HK-2 (cell line): ENCODE measurements around the gene TBKBP1.
"Not testable (repeated sequence)": the region's sequence is repeated elsewhere in the genome, so short reads cannot be mapped to it uniquely, and the experiment has no call there.

Source experiments
- DNase-seq: peaks from one replicate; pipeline ENCODE4 v3.0.0-alpha.2; 2018; ENCODE audit not compliant: unreplicated experiment

The TBKBP1 gene

GRCh38 chr17:47730681-47731080, 36.7 kb downstream of the TBKBP1 start:
- DNase-seq = no peak

- no peak for DNase-seq
Measured at GRCh38 chr17:47731396-47731795, 37.4 kb downstream of the TBKBP1 start.

DNA sequence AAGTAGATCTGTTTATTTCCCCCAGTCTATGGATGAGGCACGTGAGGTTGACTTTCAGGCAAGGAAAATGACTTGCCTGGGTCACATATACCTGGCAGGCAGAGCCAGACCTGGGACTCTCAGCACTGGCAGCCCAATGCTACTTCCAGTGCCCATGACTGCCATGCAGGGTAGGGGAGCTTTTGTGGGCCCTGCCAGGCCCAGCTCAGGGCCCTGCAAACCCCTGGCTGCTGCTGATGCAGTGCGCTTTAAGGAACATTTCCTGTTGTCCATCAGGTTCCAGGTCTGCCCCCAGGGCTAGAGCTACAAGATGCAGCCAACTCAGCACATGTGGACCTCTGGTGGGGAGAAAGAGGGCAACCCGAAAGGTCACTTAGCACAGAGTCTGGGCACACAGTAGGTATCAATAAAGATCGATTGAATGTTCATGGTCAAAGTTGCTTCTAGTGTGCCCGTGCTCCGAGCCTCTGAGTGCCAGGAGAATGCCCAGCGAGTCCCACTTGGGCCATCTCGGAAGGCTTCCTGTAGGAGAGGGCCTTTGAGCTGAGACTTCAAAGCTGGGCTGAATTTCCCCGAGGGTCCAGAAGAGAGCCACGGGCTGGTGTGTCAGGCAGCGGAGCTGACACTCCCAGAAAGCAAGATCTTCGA, 38.6 kb downstream of the TBKBP1 start:
- DNase-seq = no peak

DNA sequence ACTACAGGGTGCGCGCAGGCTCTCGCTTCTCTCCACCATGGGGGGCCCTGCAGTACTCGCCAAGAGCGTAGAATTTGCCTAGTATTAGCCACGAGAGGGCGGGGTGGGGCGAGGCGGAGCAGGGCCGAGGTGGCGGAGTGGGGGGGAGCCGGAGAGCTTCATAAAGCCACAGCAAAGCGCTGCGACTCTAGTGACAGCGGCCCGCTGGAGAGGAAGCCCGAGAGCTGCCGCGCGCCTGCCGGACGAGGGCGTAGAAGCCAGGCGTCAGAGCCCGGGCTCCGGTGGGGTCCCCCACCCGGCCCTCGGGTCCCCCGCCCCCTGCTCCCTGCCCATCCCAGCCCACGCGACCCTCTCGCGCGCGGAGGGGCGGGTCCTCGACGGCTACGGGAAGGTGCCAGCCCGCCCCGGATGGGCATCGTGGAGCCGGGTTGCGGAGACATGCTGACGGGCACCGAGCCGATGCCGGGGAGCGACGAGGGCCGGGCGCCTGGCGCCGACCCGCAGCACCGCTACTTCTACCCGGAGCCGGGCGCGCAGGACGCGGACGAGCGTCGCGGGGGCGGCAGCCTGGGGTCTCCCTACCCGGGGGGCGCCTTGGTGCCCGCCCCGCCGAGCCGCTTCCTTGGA, 39.2 kb downstream of the TBKBP1 start, which contains the start of gene TBX21:
Gene TBX21 (plus strand): TSS at position 190 of the 627 bp plus-strand sequence. CDS start 219 bp downstream, at position 409.
- DNase-seq = no peak

DNA sequence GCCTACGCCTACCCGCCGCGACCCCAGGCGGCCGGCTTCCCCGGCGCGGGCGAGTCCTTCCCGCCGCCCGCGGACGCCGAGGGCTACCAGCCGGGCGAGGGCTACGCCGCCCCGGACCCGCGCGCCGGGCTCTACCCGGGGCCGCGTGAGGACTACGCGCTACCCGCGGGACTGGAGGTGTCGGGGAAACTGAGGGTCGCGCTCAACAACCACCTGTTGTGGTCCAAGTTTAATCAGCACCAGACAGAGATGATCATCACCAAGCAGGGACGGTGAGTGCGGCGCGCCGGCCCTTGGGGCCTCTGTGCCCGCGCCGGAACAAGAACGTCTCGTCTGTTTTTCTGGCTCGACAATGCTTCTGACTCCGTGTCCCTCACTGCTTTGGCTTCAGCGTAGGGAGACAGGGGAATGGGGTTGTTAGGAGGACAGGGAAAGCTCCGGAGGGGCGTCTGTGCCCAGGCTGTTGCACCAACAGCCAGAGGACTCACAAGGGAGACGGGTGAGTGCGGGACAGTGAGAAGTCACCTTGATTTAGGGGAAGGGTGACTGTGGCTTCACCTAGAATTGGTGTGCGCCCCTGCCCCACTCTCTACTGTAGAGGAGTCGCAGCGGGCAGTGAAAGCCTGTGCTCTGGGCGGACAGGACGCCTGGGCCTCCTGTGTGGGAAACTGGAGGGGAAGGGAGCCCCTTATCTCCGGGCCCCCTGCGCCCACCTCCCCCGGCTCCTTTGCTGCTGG, 39.9 kb downstream of the TBKBP1 start:
- no peak for DNase-seq

DNA sequence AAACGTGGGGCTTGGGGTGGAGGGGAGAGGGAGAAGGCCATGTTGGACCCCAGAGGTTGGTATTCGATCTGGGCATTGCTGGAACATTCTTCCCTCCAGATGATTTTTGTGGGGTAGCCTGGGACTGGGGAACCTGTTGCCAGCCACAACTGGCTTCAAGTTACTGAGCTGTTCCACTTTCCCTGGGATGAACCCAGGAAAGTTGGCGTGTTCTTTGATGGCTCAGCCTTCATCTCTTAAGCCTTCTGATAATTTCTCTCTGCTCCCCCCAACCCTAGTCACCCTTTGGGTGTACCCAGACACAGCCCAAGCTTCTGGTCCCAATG, 41.1 kb downstream of the TBKBP1 start:
- no peak for DNase-seq

GRCh38 chr17:47735536-47736011, 41.6 kb downstream of the TBKBP1 start:
- no peak for DNase-seq

- no peak for DNase-seq
Measured at GRCh38 chr17:47736501-47737495, 42.8 kb downstream of the TBKBP1 start.

GRCh38 chr17:47738178-47738577, 44.2 kb downstream of the TBKBP1 start:
- DNase-seq = no peak

DNA sequence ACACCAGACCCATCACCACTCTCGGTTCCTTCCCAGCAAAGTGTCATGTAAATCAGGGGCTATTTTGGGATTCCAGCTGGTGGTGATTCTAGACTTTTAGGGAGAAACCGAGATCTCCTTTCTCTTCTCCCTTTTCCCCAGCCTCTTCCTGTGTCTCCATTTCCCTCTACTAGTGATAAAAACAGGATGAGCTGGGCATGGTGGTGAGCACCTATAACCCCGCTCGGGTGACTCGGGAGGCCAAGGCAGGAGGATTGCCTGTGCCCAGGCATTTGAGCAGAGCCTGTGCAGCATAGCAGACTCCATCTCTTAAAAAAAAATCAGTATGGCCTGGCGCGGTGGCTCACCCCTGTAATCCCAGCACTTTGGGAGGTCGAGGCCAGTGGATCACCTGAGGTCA, 45.2 kb downstream of the TBKBP1 start:
- DNase-seq = no peak

DNA sequence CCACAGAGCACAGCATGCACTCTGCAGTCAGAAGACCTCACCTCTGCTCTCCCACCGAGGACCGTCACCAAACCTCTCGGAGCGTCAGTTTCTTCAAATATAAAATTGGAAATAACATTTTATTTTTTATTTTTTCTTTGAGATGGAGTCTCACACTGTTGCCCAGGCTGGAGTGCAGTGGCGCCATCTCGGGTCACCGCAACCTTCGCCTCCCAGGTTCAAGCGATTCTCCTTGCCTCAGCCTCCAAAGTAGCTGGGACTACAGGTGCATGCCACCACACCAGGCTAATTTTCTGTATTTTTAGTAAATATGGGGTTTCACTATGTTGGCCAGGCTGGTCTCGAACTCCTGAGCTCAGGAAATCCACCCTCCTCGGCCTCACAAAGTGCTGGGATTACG, 46.0 kb downstream of the TBKBP1 start:
- DNase-seq = not testable (repeated sequence)

- DNase-seq = no peak
Measured at GRCh38 chr17:47741109-47741792, 47.3 kb downstream of the TBKBP1 start.

GRCh38 chr17:47741793-47742145, 47.8 kb downstream of the TBKBP1 start:
- DNase-seq = no peak

- DNase-seq = peak; percentile 54
Measured at GRCh38 chr17:47742319-47743181, 48.6 kb downstream of the TBKBP1 start.

- no peak for DNase-seq
Measured at GRCh38 chr17:47744168-47745036, 50.4 kb downstream of the TBKBP1 start.

GRCh38 chr17:47745037-47745380, 51.0 kb downstream of the TBKBP1 start:
- DNase-seq = no peak

DNA sequence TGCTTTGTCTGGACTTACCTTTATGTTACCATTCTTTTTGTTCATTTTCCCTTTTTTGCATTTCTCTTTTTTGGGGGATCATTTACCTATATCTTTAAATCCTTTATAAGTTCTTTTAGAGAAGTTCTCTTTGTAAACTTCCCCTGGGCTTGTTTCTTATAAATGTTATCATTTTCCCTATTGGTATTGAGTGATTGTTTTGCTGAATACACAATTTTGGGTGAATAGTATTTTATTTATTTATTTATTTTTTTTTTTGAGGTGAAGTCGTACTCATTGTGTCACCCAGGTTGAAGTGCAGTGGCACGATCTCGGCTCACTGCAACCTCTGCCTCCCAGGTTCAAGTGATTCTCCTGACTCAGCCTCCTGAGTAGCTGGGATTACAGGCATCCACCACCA, 57.5 kb downstream of the TBKBP1 start:
- no peak for DNase-seq

DNA sequence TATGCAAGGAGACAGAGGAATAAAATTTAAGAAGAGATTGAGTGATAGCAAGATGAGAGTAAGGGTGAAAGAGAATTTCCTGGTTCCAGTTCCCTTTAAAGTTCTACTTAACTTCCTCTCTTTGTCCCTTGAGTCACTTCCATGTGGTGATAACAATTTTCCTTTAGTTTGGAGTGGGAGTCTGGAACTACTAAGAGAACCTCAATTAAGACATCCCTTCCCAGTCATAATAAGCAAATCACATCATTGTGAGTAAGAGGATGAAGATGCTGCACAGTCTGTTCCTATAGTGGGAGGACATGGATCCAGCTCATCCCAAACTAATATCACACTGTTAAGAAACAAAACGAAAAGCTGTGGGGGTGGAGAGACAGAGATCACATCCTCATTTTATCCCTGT, 63.4 kb downstream of the TBKBP1 start:
- DNase-seq = no peak

GRCh38 chr17:47760409-47761140, 66.6 kb downstream of the TBKBP1 start:
- no peak for DNase-seq
